ENCODE results near the gene COBL.

COBL gene

GRCh38 chr7:51138123-51139085 lies 178.2 kb downstream of the COBL start:
- no peak for DNase-seq (ENCODE audit: low read depth)
- TF ChIP-seq CTCF (IDR thresholded peaks at IDR 0.05; ENCODE audit: control insufficient read depth, insufficient read depth, low read depth, low read length, missing control alignments), result no peak
- no peak overlapping the region for H3K4me3 ChIP-seq (ENCODE audit: control insufficient read depth, low read depth, low read length)

- no peak for TF ChIP-seq CTCF (IDR thresholded peaks at IDR 0.05; ENCODE audit: control insufficient read depth, insufficient read depth, low read depth, low read length, missing control alignments)
Observed at GRCh38 chr7:51135576-51135975, 181.0 kb downstream of the COBL start.

GRCh38 chr7:51134013-51134441 lies 182.6 kb downstream of the COBL start:
- TF ChIP-seq CTCF (IDR thresholded peaks at IDR 0.05; ENCODE audit: control insufficient read depth, insufficient read depth, low read depth, low read length, missing control alignments), result no peak
- DNase-seq (ENCODE audit: low read depth), result no peak
- H3K4me3 ChIP-seq (ENCODE audit: control insufficient read depth, low read depth, low read length), result no peak overlapping the region

More at GRCh38 chr7:51135576-51135975, 181.0 kb downstream of the COBL start:
- DNase-seq (ENCODE audit: low read depth), result no peak
- no peak overlapping the region for H3K4me3 ChIP-seq (ENCODE audit: control insufficient read depth, low read depth, low read length)

GRCh38 chr7:51132661-51133060 lies 183.9 kb downstream of the COBL start:
- no peak for DNase-seq (ENCODE audit: low read depth)
- no peak for TF ChIP-seq CTCF (IDR thresholded peaks at IDR 0.05; ENCODE audit: control insufficient read depth, insufficient read depth, low read depth, low read length, missing control alignments)
- no peak overlapping the region for H3K4me3 ChIP-seq (ENCODE audit: control insufficient read depth, low read depth, low read length)

- no peak for DNase-seq (ENCODE audit: low read depth)
- H3K4me3 ChIP-seq (ENCODE audit: control insufficient read depth, low read depth, low read length), result no peak overlapping the region
- TF ChIP-seq CTCF (IDR thresholded peaks at IDR 0.05; ENCODE audit: control insufficient read depth, insufficient read depth, low read depth, low read length, missing control alignments), result no peak
Observed at GRCh38 chr7:51129527-51130472, 186.8 kb downstream of the COBL start.
